HCT116 (cell line): ENCODE data around the gene CD82. TPM values are rescaled to one million over a fixed set of nuclear protein-coding genes. Genes with fewer than 3 reads are reported as not detected.

ENCODE experiments used
- ATAC-seq: fragments of 200-7000 bp; cut with Tn5 transposase; 2 replicates; pipeline ENCODE4 v1.9.1; 2020; ENCODE audit warnings: mild to moderate bottlenecking, moderate library complexity
- BruUV-seq: library from RNA; stranded (reverse); fragments of 400-500 nt; replicated peaks from 2 replicates; lab custom pipeline; 2021; lab: Mats Ljungman, UMichigan
- CTCF ChIA-PET: fragments of 300-600 bp; sonication (Branson Sonifier 250); formaldehyde crosslinking; loops from one replicate; lab custom pipeline; 2021; ENCODE audit warnings: antibody characterized with exemption; lab: Charles Lee
- POLR2A ChIA-PET: fragments of 300-600, 350-600 bp; sonication (Branson Sonifier 250); formaldehyde crosslinking; loops from one replicate; lab custom pipeline; 2021; ENCODE audit warnings: antibody characterized with exemption; lab: Charles Lee
- RAD21 ChIA-PET, 2 experiments: fragments of 300-600 bp; sonication (Branson Sonifier 250); formaldehyde crosslinking; loops; one replicate each; lab custom pipeline; 2023; ENCODE audit warnings: low total read pairs in 2 of 2; ENCODE audit not compliant: uncharacterized antibody in 2 of 2, unreplicated experiment in 2 of 2, low non-redundant PET in 1 of 2; lab: Charles Lee
- DNase-seq: peaks from one replicate; pipeline ENCODE4 v3.0.0-alpha.2; 2010; ENCODE audit warnings: low read depth, low spot score
- H2AFZ ChIP-seq: fragments of 200-600 bp; shearing (Covaris generic), sonication (generic); 2 replicates; pipeline ENCODE4 v1.6.1; 2017; ENCODE audit warnings: low read depth, mixed run types, mixed read lengths, antibody characterized with exemption, low read length; ENCODE audit not compliant: poor library complexity, severe bottlenecking
- H3K27ac ChIP-seq: 2 replicates; pipeline ENCODE4 v1.5.1; 2012; ENCODE audit warnings: low read depth, low read length
- H3K27me3 ChIP-seq: fragments of 200-600 bp; sonication (generic); 2 replicates; pipeline ENCODE4 v1.6.1; 2016; ENCODE audit warnings: mixed run types, low read length, mixed read lengths; ENCODE audit not compliant: insufficient read depth
- H3K36me3 ChIP-seq, 2 experiments: fragments of 200-500 bp in 1 of 2; fragments of 200-600 bp in 1 of 2; sonication (Bioruptor generic) in 1 of 2; sonication (generic) in 1 of 2; 2 replicates each; pipeline versions ENCODE4 v1.5.1 to v1.6.1; 2014 to 2016; ENCODE audit warnings: low read length in 2 of 2, inconsistent platforms in 1 of 2, mixed read lengths in 1 of 2, mixed run types in 1 of 2; ENCODE audit not compliant: insufficient read depth in 2 of 2, control insufficient read depth in 1 of 2
- H3K4me1 ChIP-seq, 2 experiments: fragments of 200-600 bp in 1 of 2; sonication (generic) in 1 of 2; 2 replicates each; pipeline versions ENCODE4 v1.5.1 to v1.6.1; 2012 to 2017; ENCODE audit warnings: low read length in 2 of 2, inconsistent platforms in 1 of 2, mild to moderate bottlenecking in 1 of 2, mixed read lengths in 1 of 2, mixed run types in 1 of 2, moderate library complexity in 1 of 2; ENCODE audit not compliant: insufficient read depth in 2 of 2, control insufficient read depth in 1 of 2
- H3K4me2 ChIP-seq: fragments of 200-600 bp; sonication (generic); 2 replicates; pipeline ENCODE4 v1.6.1; 2017; ENCODE audit warnings: mixed run types, low read length, mixed read lengths
- H3K4me3 ChIP-seq, 2 experiments: fragments of 200-600 bp in 1 of 2; sonication (generic) in 1 of 2; replicated peaks in 1 of 2; 2 replicates each; pipeline ENCODE4 v1.5.1; 2011 to 2016; ENCODE audit warnings: low read length in 2 of 2, control low read depth in 1 of 2, low read depth in 1 of 2, mild to moderate bottlenecking in 1 of 2, mixed read lengths in 1 of 2, mixed run types in 1 of 2
- H3K79me2 ChIP-seq: fragments of 200-600 bp; sonication (generic); 2 replicates; pipeline ENCODE4 v1.6.1; 2017; ENCODE audit warnings: mild to moderate bottlenecking, mixed run types, low read length, moderate library complexity, mixed read lengths; ENCODE audit not compliant: insufficient read depth
- H3K9ac ChIP-seq: fragments of 200-600 bp; sonication (generic); 2 replicates; pipeline ENCODE4 v1.6.1; 2016; ENCODE audit warnings: low read length, mixed read lengths
- H3K9me2 ChIP-seq: fragments of 200-600 bp; sonication (generic), shearing (Covaris generic); 2 replicates; pipeline ENCODE4 v1.6.1; 2017; ENCODE audit warnings: mixed run types, mild to moderate bottlenecking, moderate library complexity; ENCODE audit not compliant: insufficient read depth
- H3K9me3 ChIP-seq, 2 experiments: fragments of 200-500 bp in 1 of 2; fragments of 200-600 bp in 1 of 2; sonication (Bioruptor generic) in 1 of 2; sonication (generic) in 1 of 2; 2 replicates each; pipeline ENCODE4 v1.6.1; 2014 to 2017; ENCODE audit warnings: low read length in 2 of 2, mixed read lengths in 2 of 2, inconsistent platforms in 1 of 2, low read depth in 1 of 2, mild to moderate bottlenecking in 1 of 2, mixed run types in 1 of 2, moderate library complexity in 1 of 2; ENCODE audit not compliant: control insufficient read depth in 1 of 2, insufficient read depth in 1 of 2
- H4K20me1 ChIP-seq: fragments of 200-600 bp; sonication (generic), shearing (Covaris generic); 2 replicates; pipeline ENCODE4 v1.6.1; 2017; ENCODE audit warnings: mixed run types, mild to moderate bottlenecking, moderate library complexity; ENCODE audit not compliant: insufficient read depth
- CEBPB ChIP-seq: IDR thresholded peaks from 2 replicates; pipeline ENCODE4 v1.6.1; 2012; ENCODE audit warnings: low read depth
- ELF1 ChIP-seq: IDR thresholded peaks from 2 replicates; pipeline ENCODE4 v1.6.1; 2012; ENCODE audit warnings: low read depth, borderline replicate concordance
- EZH2 ChIP-seq: fragments of 200-600 bp; sonication (generic); IDR thresholded peaks from 2 replicates; pipeline ENCODE4 v1.6.1; 2017; ENCODE audit warnings: antibody characterized with exemption, mixed run types
- POLR2A ChIP-seq: IDR thresholded peaks from 2 replicates; pipeline ENCODE4 v1.7.0; 2011; ENCODE audit warnings: borderline replicate concordance; ENCODE audit not compliant: insufficient read depth, insufficient read length; ENCODE audit errors: extremely low read depth
- RAD21 ChIP-seq: IDR thresholded peaks from 2 replicates; pipeline ENCODE4 v1.6.1; 2012; ENCODE audit warnings: low read depth, mild to moderate bottlenecking
- SIN3A ChIP-seq: IDR thresholded peaks from 2 replicates; pipeline ENCODE4 v1.6.1; 2012; ENCODE audit warnings: low read depth
- SP1 ChIP-seq: IDR thresholded peaks from 2 replicates; pipeline ENCODE4 v1.6.1; 2012; ENCODE audit warnings: low read depth
- SRF ChIP-seq: IDR thresholded peaks from 2 replicates; pipeline ENCODE4 v1.6.1; 2012; ENCODE audit warnings: low read depth
- ZFX ChIP-seq: fragments of 450-650 bp; IDR thresholded peaks from 2 replicates; pipeline ENCODE4 v1.6.1; 2017
- ZNF274 ChIP-seq: fragments of 200-500 bp; sonication (Bioruptor generic); IDR thresholded peaks from 2 replicates; pipeline ENCODE4 v1.6.1; 2014; ENCODE audit warnings: mild to moderate bottlenecking, low read depth, low read length, inconsistent platforms
- intact Hi-C: fragments of 100-400 bp; cut with micrococcal nuclease; formaldehyde crosslinking; loops from 2 replicates; pipeline ENCODE4 v1.10.0; 2022
- total RNA-seq: library from RNA; stranded (reverse); gene quantifications from one replicate; pipeline ENCODE4 v1.2.1, GENCODE V29; 2021; ENCODE audit not compliant: unreplicated experiment
- TF ChIP-seq, protein P1 (sequence below): IDR thresholded peaks from 2 replicates; pipeline ENCODE4 v1.6.1; 2012
- TF ChIP-seq, protein P2 (sequence below), 3 experiments: fragments of 200-600 bp in 1 of 3; sonication (generic) in 1 of 3; IDR thresholded peaks in 2 of 3; conservative IDR thresholded peaks in 1 of 3; 2 replicates each; pipeline ENCODE4 v1.5.1; 2012 to 2017; ENCODE audit warnings: low read depth in 2 of 3, low read length in 2 of 3, antibody characterized with exemption in 1 of 3, borderline replicate concordance in 1 of 3, control low read depth in 1 of 3, mild to moderate bottlenecking in 1 of 3, mixed read lengths in 1 of 3, mixed run types in 1 of 3, moderate library complexity in 1 of 3; ENCODE audit not compliant: insufficient read depth in 1 of 3

CD82 gene
- total RNA-seq, 1 experiment from 2014 or later, result 16.7 TPM

DNA sequence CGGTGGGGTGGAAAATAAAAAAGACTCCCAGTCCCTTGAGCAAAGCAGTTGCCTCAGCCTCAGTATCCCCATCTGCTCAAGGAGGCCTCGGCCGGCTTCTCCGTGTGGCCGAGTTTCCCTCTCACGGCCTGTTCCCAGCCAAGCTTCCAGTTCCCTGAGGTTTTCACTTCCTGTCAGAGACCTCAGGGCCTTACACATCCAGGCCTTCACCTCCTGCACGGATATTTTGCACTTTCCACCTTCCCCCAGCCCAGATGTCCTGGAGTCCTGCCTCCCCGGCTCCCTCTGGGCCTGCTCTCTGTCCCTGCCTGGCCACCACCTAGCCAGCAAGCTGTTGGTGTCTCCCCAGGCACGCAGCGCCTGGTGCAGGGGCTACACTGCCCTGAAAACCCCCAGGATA, 41.1 kb upstream of the CD82 start:
- no TSS peak for BruUV-seq
- ChIA-PET CTCF (interaction anchor here (1.3 kb wide), 1 partner anchor 12 kb away, joined by 3 read pairs; no protein-coding TSS in a partner anchor), RAD21 (no interaction called here), POLR2A (no interaction called here)
- Histone ChIP-seq H3K79me2 (no peaks in the 10 kb centered on the region), H3K9ac (no peak overlapping the region), H2AFZ (no peak overlapping the region), H3K9me3 (no peaks in the 10 kb centered on the region), H3K9me2 (no peaks in the 10 kb centered on the region), H3K4me3 (no peak overlapping the region), H3K27ac (no peak overlapping the region), H4K20me1 (no peaks in the 10 kb centered on the region), H3K27me3 (no peaks in the 10 kb centered on the region), H3K4me2 (no peak overlapping the region), H3K4me1 (peaks cover 0 to 8% of the 10 kb centered on the region in 2 experiments; a peak in 1 of 4 replicates), H3K36me3 (no peaks in the 10 kb centered on the region)
- intact Hi-C loops, result no loop called here
- TF ChIP-seq EZH2 (no peak), SRF (no peak), ZNF274 (no peak), RAD21 (no peak), POLR2A (no peak), CEBPB (no peak), ZFX (no peak), SP1 (no peak), ELF1 (no peak), SIN3A (no peak)
- TF ChIP-seq, protein P1, sequence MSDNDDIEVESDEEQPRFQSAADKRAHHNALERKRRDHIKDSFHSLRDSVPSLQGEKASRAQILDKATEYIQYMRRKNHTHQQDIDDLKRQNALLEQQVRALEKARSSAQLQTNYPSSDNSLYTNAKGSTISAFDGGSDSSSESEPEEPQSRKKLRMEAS, result no peak
- TF ChIP-seq, protein P2, sequence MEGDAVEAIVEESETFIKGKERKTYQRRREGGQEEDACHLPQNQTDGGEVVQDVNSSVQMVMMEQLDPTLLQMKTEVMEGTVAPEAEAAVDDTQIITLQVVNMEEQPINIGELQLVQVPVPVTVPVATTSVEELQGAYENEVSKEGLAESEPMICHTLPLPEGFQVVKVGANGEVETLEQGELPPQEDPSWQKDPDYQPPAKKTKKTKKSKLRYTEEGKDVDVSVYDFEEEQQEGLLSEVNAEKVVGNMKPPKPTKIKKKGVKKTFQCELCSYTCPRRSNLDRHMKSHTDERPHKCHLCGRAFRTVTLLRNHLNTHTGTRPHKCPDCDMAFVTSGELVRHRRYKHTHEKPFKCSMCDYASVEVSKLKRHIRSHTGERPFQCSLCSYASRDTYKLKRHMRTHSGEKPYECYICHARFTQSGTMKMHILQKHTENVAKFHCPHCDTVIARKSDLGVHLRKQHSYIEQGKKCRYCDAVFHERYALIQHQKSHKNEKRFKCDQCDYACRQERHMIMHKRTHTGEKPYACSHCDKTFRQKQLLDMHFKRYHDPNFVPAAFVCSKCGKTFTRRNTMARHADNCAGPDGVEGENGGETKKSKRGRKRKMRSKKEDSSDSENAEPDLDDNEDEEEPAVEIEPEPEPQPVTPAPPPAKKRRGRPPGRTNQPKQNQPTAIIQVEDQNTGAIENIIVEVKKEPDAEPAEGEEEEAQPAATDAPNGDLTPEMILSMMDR (IDR thresholded peaks at IDR 0.05 in 2 of 3, conservative IDR thresholded peaks at IDR 0.05 in 1 of 3; ENCODE audit: borderline replicate concordance in 1 of 3, insufficient read depth in 1 of 3, low read depth in 2 of 3, low read length in 2 of 3), result no peak
- ATAC-seq, result no peak
- no peak for DNase-seq
